Body of pancreas (tissue), 4 donors: Measurements from ENCODE around the gene KRTAP4-5. TPM values are rescaled to one million over a fixed set of nuclear protein-coding genes. Genes with fewer than 3 reads are reported as not detected.

Experiments used
- ATAC-seq: fragments of 150-250 bp; one replicate; pipeline ENCODE4 v1.9.1; 2016
- DNase-seq, 4 donors: peaks; one replicate each; pipeline ENCODE4 v3.0.0-alpha.2; 2019
- H3K27ac ChIP-seq, 4 donors: fragments of 200-600 bp; sonication (generic); 1 replicate in 3 of 4; 2 replicates in 1 of 4; pipeline versions ENCODE4 v1.5.1 to v1.6.1; 2016 to 2019; ENCODE audit warnings: mild to moderate bottlenecking in 1 of 4, mixed read lengths in 1 of 4, moderate library complexity in 1 of 4
- H3K27me3 ChIP-seq, 2 donors: fragments of 200-600 bp; sonication (generic); one replicate each; pipeline ENCODE4 v1.6.0; 2016; ENCODE audit warnings: mild to moderate bottlenecking in 1 of 2
- H3K36me3 ChIP-seq, 2 donors: fragments of 200-600 bp; sonication (generic); replicated peaks in 1 of 2; 2 replicates each; pipeline ENCODE4 v1.5.1; 2016; ENCODE audit warnings: low read depth in 2 of 2; ENCODE audit not compliant: insufficient read depth in 1 of 2
- H3K4me1 ChIP-seq: fragments of 200-600 bp; sonication (generic); one replicate; pipeline ENCODE4 v1.6.0; 2016
- H3K4me3 ChIP-seq, 2 donors: fragments of 200-600 bp; sonication (generic); 1 replicate in 1 of 2; 2 replicates in 1 of 2; pipeline ENCODE4 v1.5.1; 2016 to 2019
- H3K9me3 ChIP-seq, 3 donors: fragments of 200-600 bp; sonication (generic); 1 replicate in 2 of 3; 2 replicates in 1 of 3; pipeline ENCODE4 v1.5.1; 2016
- CTCF ChIP-seq, 7 experiments: fragments of 450-650 bp in 4 of 7; fragments of 200-600 bp in 3 of 7; sonication (generic) in 3 of 7; IDR thresholded peaks; one replicate each; pipeline ENCODE4 v1.5.1; 2016 to 2019; ENCODE audit warnings: antibody characterized with exemption in 7 of 7
- POLR2A ChIP-seq, 3 donors: fragments of 450-650 bp; IDR thresholded peaks; one replicate each; pipeline ENCODE4 v1.6.1; 2016; ENCODE audit warnings: antibody characterized with exemption in 3 of 3, mild to moderate bottlenecking in 2 of 3
- WGBS, 2 donors: methylation state at CpG; one replicate each; pipeline ENCODE4 v1.1.5; 2017; 5-methylcytosine and 5-hydroxymethylcytosine counted together
- intact Hi-C: fragments of 100-400 bp; cut with DNase I; formaldehyde crosslinking; loops from one replicate; pipeline ENCODE4 v1.15.1; 2023
- total RNA-seq, 2 donors: library from RNA; depleted of rRNA; stranded (reverse); fragments of >200 nt; gene quantifications; one replicate each; pipeline ENCODE4 v1.1.0, GENCODE V29; 2016

The KRTAP4-5 gene
- total RNA-seq, 2 donors from 2014 or later: not detected

- H3K36me3 ChIP-seq: no peaks in the 10 kb centered on the region
- no peak for DNase-seq
- WGBS, 2 donors: 88% methylated on average over 5 to 6 of the region's 7 CpGs
- intact Hi-C loops: no loop called here
- H3K4me1 ChIP-seq: no peaks in the 10 kb centered on the region
- no peak for ATAC-seq
- no peak within 1 kb of the TSS for H3K27ac ChIP-seq
- TF ChIP-seq CTCF (IDR thresholded peaks at IDR 0.05): no peak
- no peak for TF ChIP-seq POLR2A (IDR thresholded peaks at IDR 0.05)
- H3K9me3 ChIP-seq: no peaks in the 10 kb centered on the region
- H3K4me3 ChIP-seq: no peak within 1 kb of the TSS
- no peaks in the 10 kb centered on the region for H3K27me3 ChIP-seq
Observed at GRCh38 chr17:41177727-41178271, 28.2 kb upstream of the KRTAP4-5 start, which contains the start of gene KRTAP4-2. Gene KRTAP4-2 (minus strand): TSS chr17:41178221. CDS start chr17:41178164, 57 bp downstream.

DNA sequence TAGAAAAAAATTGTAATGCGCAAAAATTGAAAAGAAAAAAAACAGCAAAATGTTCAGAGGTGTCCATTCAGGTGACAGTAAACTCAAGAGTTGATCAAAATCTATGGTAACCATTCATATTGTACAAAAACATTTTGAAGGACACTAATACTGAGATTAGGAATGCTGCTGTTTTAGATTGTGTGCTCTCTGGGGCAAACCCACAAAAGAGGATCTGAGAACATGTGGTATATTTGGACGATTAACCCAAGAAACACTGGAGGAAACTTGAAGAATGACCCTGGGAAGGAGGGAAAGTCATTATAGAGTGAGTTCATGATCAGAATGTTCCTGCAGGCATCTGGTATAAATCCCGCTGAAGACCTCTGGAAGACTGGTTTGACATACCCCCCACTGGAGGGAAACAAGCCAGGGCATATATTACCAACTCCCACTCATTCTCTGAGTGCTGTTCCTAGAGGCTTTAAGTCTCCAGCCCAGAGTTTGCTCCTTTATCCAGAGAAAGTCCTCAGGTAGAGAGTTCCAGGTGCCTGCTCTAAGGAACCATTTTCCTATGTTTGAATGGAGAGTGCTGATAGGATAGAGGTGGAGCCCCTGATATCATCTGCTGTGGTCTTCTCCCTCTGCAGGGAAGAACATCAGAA is 27.2 kb upstream of the KRTAP4-5 start:
- intact Hi-C loops: no loop called here
- Histone ChIP-seq H3K4me1 (no peaks in the 10 kb centered on the region), H3K27me3 (no peaks in the 10 kb centered on the region), H3K36me3 (no peaks in the 10 kb centered on the region), H3K27ac (no peak overlapping the region), H3K9me3 (no peaks in the 10 kb centered on the region), H3K4me3 (no peak overlapping the region)
- WGBS, 2 donors: 52 to 57% methylated on average over 3 of the region's 3 CpGs
- DNase-seq: no peak
- no peak for ATAC-seq
- no peak for TF ChIP-seq CTCF (IDR thresholded peaks at IDR 0.05)
- TF ChIP-seq POLR2A (IDR thresholded peaks at IDR 0.05): no peak

- Histone ChIP-seq H3K4me3 (no peak overlapping the region), H3K9me3 (no peaks in the 10 kb centered on the region), H3K27ac (no peak overlapping the region), H3K27me3 (no peaks in the 10 kb centered on the region), H3K36me3 (no peaks in the 10 kb centered on the region), H3K4me1 (no peaks in the 10 kb centered on the region)
- TF ChIP-seq CTCF (IDR thresholded peaks at IDR 0.05): no peak
- TF ChIP-seq POLR2A (IDR thresholded peaks at IDR 0.05): no peak
- 60 to 74% methylated on average over 2 of the region's 2 CpGs for WGBS, 2 donors
- ATAC-seq: no peak
- no peak for DNase-seq
- intact Hi-C loops: no loop called here
Observed at GRCh38 chr17:41171886-41172285, 22.3 kb upstream of the KRTAP4-5 start.

DNA sequence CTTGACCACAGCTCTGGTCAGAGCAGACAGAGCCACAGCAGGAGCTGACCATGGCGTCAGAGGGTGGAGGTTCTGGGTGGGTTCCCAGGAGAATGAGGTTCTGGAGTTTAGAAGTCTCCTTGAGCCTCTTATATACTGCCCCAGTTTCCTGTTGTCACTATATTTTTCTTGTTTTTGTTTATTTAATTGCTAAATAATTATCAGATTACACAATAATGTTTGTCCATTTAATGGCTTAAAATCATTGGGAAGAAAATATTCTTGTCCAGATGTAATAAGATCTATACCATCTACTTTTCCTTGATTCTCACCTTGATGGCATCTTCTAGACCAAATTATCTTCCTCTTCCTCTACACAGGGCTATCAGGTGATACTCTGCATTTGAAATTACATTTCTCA is 18.5 kb upstream of the KRTAP4-5 start, which contains the start of gene KRTAP4-3:
KRTAP4-3 (minus strand) TSS at position 101 of the 400 bp plus-strand sequence; CDS start at position 52, 49 bp downstream.
- intact Hi-C loops: no loop called here
- H3K27me3 ChIP-seq: no peaks in the 10 kb centered on the region
- H3K27ac ChIP-seq: no peak within 1 kb of the TSS
- H3K4me3 ChIP-seq: no peak within 1 kb of the TSS
- ATAC-seq (no peak), DNase-seq (no peak)
- 58 to 70% methylated on average over 1 of the region's 1 CpG for WGBS, 2 donors
- no peaks in the 10 kb centered on the region for H3K4me1 ChIP-seq
- no peaks in the 10 kb centered on the region for H3K36me3 ChIP-seq
- no peaks in the 10 kb centered on the region for H3K9me3 ChIP-seq
- TF ChIP-seq CTCF (IDR thresholded peaks at IDR 0.05) (no peak), POLR2A (IDR thresholded peaks at IDR 0.05) (no peak)

GRCh38 chr17:41167561-41167960 is 17.9 kb upstream of the KRTAP4-5 start:
- no peak for ATAC-seq
- H3K4me1 ChIP-seq: no peaks in the 10 kb centered on the region
- H3K36me3 ChIP-seq: no peaks in the 10 kb centered on the region
- H3K9me3 ChIP-seq: no peaks in the 10 kb centered on the region
- WGBS, 2 donors: 63 to 65% methylated on average over 3 to 7 of the region's 7 CpGs
- H3K4me3 ChIP-seq: no peak overlapping the region
- intact Hi-C loops: no loop called here
- H3K27ac ChIP-seq: no peak overlapping the region
- H3K27me3 ChIP-seq: no peaks in the 10 kb centered on the region
- DNase-seq: no peak
- TF ChIP-seq CTCF (IDR thresholded peaks at IDR 0.05): no peak
- TF ChIP-seq POLR2A (IDR thresholded peaks at IDR 0.05): no peak
